Thyroid gland (tissue), 4 donors: ENCODE results near the gene PROKR1.

Source experiments
- CTCF ChIP-seq, 6 experiments: fragments of 200-600 bp in 3 of 6; fragments of 450-650 bp in 3 of 6; sonication (generic) in 3 of 6; IDR thresholded peaks; one replicate each; pipeline ENCODE4 v1.5.1; 2016 to 2019; ENCODE audit warnings: antibody characterized with exemption in 6 of 6, mild to moderate bottlenecking in 2 of 6, inconsistent platforms in 1 of 6, moderate library complexity in 1 of 6
- POLR2A ChIP-seq, 2 donors: fragments of 450-650 bp; IDR thresholded peaks; one replicate each; pipeline ENCODE4 v1.6.1; 2017; ENCODE audit warnings: antibody characterized with exemption in 2 of 2, mild to moderate bottlenecking in 2 of 2, moderate library complexity in 1 of 2

GRCh38 chr2:68706637-68707036 lies 63.3 kb downstream of the PROKR1 start:
- TF ChIP-seq CTCF (IDR thresholded peaks at IDR 0.05) (no peak), POLR2A (IDR thresholded peaks at IDR 0.05) (no peak)
